HG02973 (cell line): Measurements from ENCODE around the gene SPA17.
A peak's percentile ranks its signal among the peaks of the same experiment; 100 is the strongest.

Experiments
- ATAC-seq: cut with Tn5 transposase; IDR thresholded peaks from one replicate; pipeline ENCODE4 v1.9.1; 2021; ENCODE audit warnings: moderate library complexity; ENCODE audit not compliant: unreplicated experiment

Gene SPA17

GRCh38 chr11:124722176-124722575 is 48.5 kb downstream of the SPA17 start:
- ATAC-seq: no peak

- ATAC-seq: peak; percentile 86
Observed at GRCh38 chr11:124724979-124725718, 51.4 kb downstream of the SPA17 start.

- no peak for ATAC-seq
Observed at GRCh38 chr11:124725719-124726105, 52.0 kb downstream of the SPA17 start.

GRCh38 chr11:124727474-124727873 is 53.8 kb downstream of the SPA17 start:
- no peak for ATAC-seq

GRCh38 chr11:124728134-124728533 is 54.4 kb downstream of the SPA17 start:
- no peak for ATAC-seq

- no peak for ATAC-seq
Observed at GRCh38 chr11:124729571-124729970, 55.9 kb downstream of the SPA17 start.

- no peak for ATAC-seq
Observed at GRCh38 chr11:124732230-124732629, 58.5 kb downstream of the SPA17 start.

GRCh38 chr11:124736736-124737135 is 63.0 kb downstream of the SPA17 start:
- ATAC-seq: no peak

GRCh38 chr11:124737638-124738305 is 64.1 kb downstream of the SPA17 start:
- no peak for ATAC-seq

GRCh38 chr11:124738713-124739478 is 65.2 kb downstream of the SPA17 start:
- no peak for ATAC-seq

- ATAC-seq: peak; percentile 98
Observed at GRCh38 chr11:124739479-124740276, 66.0 kb downstream of the SPA17 start, which contains the start of gene NRGN. Gene NRGN (plus strand): TSS chr11:124739942. CDS start chr11:124740085, 143 bp downstream.

GRCh38 chr11:124740277-124740882 is 66.7 kb downstream of the SPA17 start:
- ATAC-seq: peak; percentile 40

GRCh38 chr11:124742555-124742954 is 68.9 kb downstream of the SPA17 start:
- no peak for ATAC-seq

- ATAC-seq: no peak
Observed at GRCh38 chr11:124743050-124743449, 69.3 kb downstream of the SPA17 start.

GRCh38 chr11:124745270-124745834 is 71.6 kb downstream of the SPA17 start:
- ATAC-seq: no peak

- peak; percentile 27 for ATAC-seq
Observed at GRCh38 chr11:124745835-124746620, 72.3 kb downstream of the SPA17 start.

GRCh38 chr11:124746621-124747243 is 73.0 kb downstream of the SPA17 start:
- peak; percentile 93 for ATAC-seq
